IMR-90 (cell line): ENCODE results near the gene FHAD1. TPM values are rescaled to one million over a fixed set of nuclear protein-coding genes. Genes with fewer than 3 reads are reported as not detected.

Experiments
- ATAC-seq: fragments of 200-7000 bp; cut with Tn5 transposase; 2 replicates; pipeline ENCODE4 v1.9.1; 2020; ENCODE audit warnings: low read depth, mild to moderate bottlenecking, moderate library complexity
- BruUV-seq: library from RNA; stranded (reverse); fragments of 400-500 nt; replicated peaks from 2 replicates; lab custom pipeline; 2021; lab: Mats Ljungman, UMichigan
- CTCF ChIA-PET: fragments of 300-600 bp; formaldehyde crosslinking; extraction: SDS; loops from one replicate; lab custom pipeline; 2021; ENCODE audit warnings: antibody characterized with exemption; lab: Yijun Ruan, JAX
- POLR2A ChIA-PET: fragments of 300-600 bp; sonication (Branson Sonifier 250); formaldehyde crosslinking; loops from one replicate; lab custom pipeline; 2022; ENCODE audit warnings: antibody characterized with exemption; ENCODE audit not compliant: unreplicated experiment; lab: Charles Lee
- DNase-seq: peaks from one replicate; pipeline ENCODE4 v3.0.0; 2013
- H2AFZ ChIP-seq: replicated peaks from 2 replicates; pipeline ENCODE3; 2013; ENCODE audit warnings: low read length, mild to moderate bottlenecking; ENCODE audit not compliant: poor library complexity
- H2AK5ac ChIP-seq: 2 replicates; pipeline ENCODE4 v1.6.1; 2013; ENCODE audit warnings: low read depth, low read length, inconsistent platforms
- H2AK9ac ChIP-seq: replicated peaks from 2 replicates; pipeline ENCODE3; 2013; ENCODE audit warnings: mild to moderate bottlenecking, low read depth, low read length, moderate library complexity; ENCODE audit not compliant: poor library complexity
- H2BK120ac ChIP-seq: 2 replicates; pipeline ENCODE4 v1.6.1; 2013; ENCODE audit warnings: low read depth, low read length, inconsistent platforms
- H2BK15ac ChIP-seq: 3 replicates; pipeline ENCODE4 v1.6.1; 2013; ENCODE audit warnings: low read depth, low read length, inconsistent platforms
- H2BK20ac ChIP-seq: 2 replicates; pipeline ENCODE4 v1.6.1; 2013; ENCODE audit warnings: low read depth, mild to moderate bottlenecking, inconsistent platforms, low read length, moderate library complexity
- H2BK5ac ChIP-seq: 2 replicates; pipeline ENCODE4 v1.6.1; 2013; ENCODE audit warnings: mild to moderate bottlenecking, low read depth, low read length, inconsistent platforms; ENCODE audit not compliant: poor library complexity, severe bottlenecking
- H3K14ac ChIP-seq: replicated peaks from 2 replicates; pipeline ENCODE4 v1.6.1; 2013; ENCODE audit warnings: low read depth, low read length, inconsistent platforms
- H3K18ac ChIP-seq: 2 replicates; pipeline ENCODE4 v1.6.1; 2013; ENCODE audit warnings: low read depth, low read length, control low read depth
- H3K23ac ChIP-seq: 2 replicates; pipeline ENCODE4 v1.6.1; 2013; ENCODE audit warnings: low read depth, low read length, inconsistent platforms
- H3K27ac ChIP-seq: 2 replicates; pipeline ENCODE4 v1.5.1; 2013; ENCODE audit warnings: mild to moderate bottlenecking, control low read depth, low read length; ENCODE audit not compliant: insufficient read depth
- H3K27me3 ChIP-seq: 2 replicates; pipeline ENCODE4 v1.6.1; 2013; ENCODE audit warnings: low read length; ENCODE audit not compliant: control insufficient read depth, insufficient read depth
- H3K36me3 ChIP-seq: 2 replicates; pipeline ENCODE4 v1.6.1; 2013; ENCODE audit warnings: low read length, mixed read lengths; ENCODE audit not compliant: control insufficient read depth, insufficient read depth
- H3K4ac ChIP-seq: 2 replicates; pipeline ENCODE4 v1.6.1; 2013; ENCODE audit warnings: low read depth, low read length, inconsistent platforms
- H3K4me1 ChIP-seq: 2 replicates; pipeline ENCODE4 v1.6.1; 2013; ENCODE audit warnings: low read length, mixed read lengths; ENCODE audit not compliant: control insufficient read depth, insufficient read depth
- H3K4me2 ChIP-seq: 2 replicates; pipeline ENCODE4 v1.6.1; 2013; ENCODE audit warnings: low read depth, mild to moderate bottlenecking, control low read depth, low read length, moderate library complexity
- H3K4me3 ChIP-seq: 2 replicates; pipeline ENCODE4 v1.5.1; 2013; ENCODE audit warnings: low read depth, mild to moderate bottlenecking, control low read depth, low read length, moderate library complexity; ENCODE audit not compliant: insufficient read depth
- H3K56ac ChIP-seq: 2 replicates; pipeline ENCODE4 v1.6.1; 2013; ENCODE audit warnings: low read length, inconsistent platforms; ENCODE audit not compliant: insufficient read depth; ENCODE audit errors: extremely low read depth
- H3K79me1 ChIP-seq, 2 experiments: 2 replicates each; pipeline ENCODE4 v1.6.1; 2013; ENCODE audit warnings: low read length in 2 of 2, inconsistent platforms in 1 of 2, low read depth in 1 of 2
- H3K9ac ChIP-seq: 2 replicates; pipeline ENCODE4 v1.6.1; 2013; ENCODE audit warnings: low read depth, low read length, control low read depth
- H3K9me1 ChIP-seq: 2 replicates; pipeline ENCODE4 v1.6.1; 2013; ENCODE audit warnings: low read length, inconsistent platforms; ENCODE audit not compliant: insufficient read depth
- H3K9me3 ChIP-seq: 2 replicates; pipeline ENCODE4 v1.6.1; 2013; ENCODE audit warnings: low read length; ENCODE audit not compliant: control insufficient read depth, insufficient read depth
- H4K20me1 ChIP-seq: 2 replicates; pipeline ENCODE4 v1.6.1; 2013; ENCODE audit warnings: low read length, inconsistent platforms; ENCODE audit not compliant: insufficient read depth
- H4K5ac ChIP-seq: 2 replicates; pipeline ENCODE4 v1.6.1; 2013; ENCODE audit warnings: mild to moderate bottlenecking, low read depth, low read length, control low read depth
- H4K8ac ChIP-seq, 2 experiments: 2 replicates each; pipeline ENCODE4 v1.6.1; 2013; ENCODE audit warnings: low read depth in 2 of 2, low read length in 2 of 2, control low read depth in 1 of 2, inconsistent platforms in 1 of 2
- H4K91ac ChIP-seq: 2 replicates; pipeline ENCODE4 v1.6.1; 2013; ENCODE audit warnings: low read depth, low read length, inconsistent platforms; ENCODE audit not compliant: insufficient read depth
- BHLHE40 ChIP-seq: fragments of 150-350 bp; IDR thresholded peaks from 2 replicates; pipeline ENCODE4 v1.6.1; 2016; ENCODE audit warnings: mild to moderate bottlenecking, low read depth, low read length
- CEBPB ChIP-seq: IDR thresholded peaks from 2 replicates; pipeline ENCODE4 v1.6.1; 2012; ENCODE audit warnings: low read depth, low read length, improper control_type of control experiment
- CHD1 ChIP-seq: IDR thresholded peaks from 2 replicates; pipeline ENCODE4 v1.6.1; 2012; ENCODE audit warnings: low read depth, low read length, improper control_type of control experiment
- CTCF ChIP-seq: conservative IDR thresholded peaks from 2 replicates; pipeline ENCODE4 v1.5.1; 2012; ENCODE audit warnings: mild to moderate bottlenecking, low read depth, low read length, improper control_type of control experiment
- ELK1 ChIP-seq: fragments of 150-350 bp; IDR thresholded peaks from 2 replicates; pipeline ENCODE4 v1.6.1; 2016; ENCODE audit warnings: low read depth, mild to moderate bottlenecking, low read length, moderate library complexity, borderline replicate concordance
- FOS ChIP-seq: fragments of 150-350 bp; IDR thresholded peaks from 2 replicates; pipeline ENCODE4 v1.6.1; 2016; ENCODE audit warnings: low read depth, low read length
- MAFK ChIP-seq: IDR thresholded peaks from 2 replicates; pipeline ENCODE4 v1.6.1; 2012; ENCODE audit warnings: low read depth, low read length, improper control_type of control experiment
- MXI1 ChIP-seq: IDR thresholded peaks from 2 replicates; pipeline ENCODE4 v1.6.1; 2012; ENCODE audit warnings: low read depth, mild to moderate bottlenecking, low read length, moderate library complexity, borderline replicate concordance
- NFE2L2 ChIP-seq: fragments of 150-350 bp; IDR thresholded peaks from 2 replicates; pipeline ENCODE4 v1.6.1; 2016; ENCODE audit warnings: low read depth, mild to moderate bottlenecking, low read length
- RAD21 ChIP-seq: IDR thresholded peaks from 2 replicates; pipeline ENCODE4 v1.6.1; 2012; ENCODE audit warnings: low read length, improper control_type of control experiment
- RCOR1 ChIP-seq: IDR thresholded peaks from 2 replicates; pipeline ENCODE4 v1.6.1; 2012; ENCODE audit warnings: mild to moderate bottlenecking, low read length, improper control_type of control experiment; ENCODE audit not compliant: insufficient replicate concordance
- RFX5 ChIP-seq: IDR thresholded peaks from 2 replicates; pipeline ENCODE4 v1.8.0; 2012; ENCODE audit warnings: low read depth, mild to moderate bottlenecking, low read length, moderate library complexity
- SMC3 ChIP-seq: fragments of 150-350 bp; IDR thresholded peaks from 2 replicates; pipeline ENCODE4 v1.6.1; 2016; ENCODE audit warnings: low read depth, mild to moderate bottlenecking, antibody characterized with exemption, low read length, moderate library complexity
- USF2 ChIP-seq: fragments of 150-350 bp; IDR thresholded peaks from 2 replicates; pipeline ENCODE4 v1.6.1; 2017; ENCODE audit warnings: mild to moderate bottlenecking, antibody characterized with exemption, low read length, low read depth
- WGBS, 2 experiments: methylation state at CpG; one replicate each; pipeline versions ENCODE4 v1.1.5 to v1.1.7; 2013; ENCODE audit warnings: missing lambda C conversion rate in 2 of 2; ENCODE audit not compliant: insufficient read length in 1 of 2; ENCODE audit errors: extremely low coverage in 2 of 2; 5-methylcytosine and 5-hydroxymethylcytosine counted together
- dilution Hi-C: fragments of 300-500 bp; cut with HindIII; formaldehyde crosslinking; loops from one replicate; pipeline ENCODE4 v1.14.3; 2018; ENCODE audit warnings: low sequenced_read_pairs; ENCODE audit not compliant: unreplicated experiment
- in situ Hi-C: fragments of 300-500 bp; cut with MboI; formaldehyde crosslinking; loops from 3 replicates; pipeline ENCODE4 v1.14.3; 2019; ENCODE audit warnings: low sequenced_read_pairs, inconsistent platforms, mixed read lengths
- intact Hi-C: fragments of 100-400 bp; cut with micrococcal nuclease; formaldehyde crosslinking; loops from 2 replicates; pipeline ENCODE4 v1.10.0; 2022
- polyA plus RNA-seq, 3 experiments: library from polyadenylated mRNA; depleted of rRNA; stranded (reverse); fragments of >200 nt; gene quantifications; 2 replicates each; pipeline ENCODE4 v1.2.3, GENCODE V29; 2012; ENCODE audit warnings: low replicate concordance in 1 of 3
- total RNA-seq: library from RNA; depleted of rRNA; stranded (reverse); fragments of >200 nt; gene quantifications from 2 replicates; pipeline ENCODE4 v1.2.3, GENCODE V29; 2012

The FHAD1 gene
- total and polyA plus RNA-seq, 2 of the 4 experiments (the other 2 are of a cell fraction), result not detected

GRCh38 chr1:15446212-15446611, 199.2 kb downstream of the FHAD1 start:
- no peak overlapping the region for H2BK120ac ChIP-seq
- ATAC-seq (no peak), DNase-seq (no peak)
- H2AK9ac ChIP-seq, result no peak overlapping the region
- H4K20me1 ChIP-seq, result no peaks in the 10 kb centered on the region
- H3K56ac ChIP-seq, result no peak overlapping the region
- dilution Hi-C loops (no loop called here), in situ Hi-C loops (no loop called here), intact Hi-C loops (no loop called here)
- H3K36me3 ChIP-seq, result no peaks in the 10 kb centered on the region
- no peak overlapping the region for H2BK20ac ChIP-seq
- H3K4me2 ChIP-seq, result no peak overlapping the region
- no peak overlapping the region for H3K4me3 ChIP-seq
- TF ChIP-seq FOS (no peak), USF2 (no peak), MAFK (no peak), CEBPB (no peak), ELK1 (no peak), RAD21 (no peak), MXI1 (no peak), CTCF (no peak), RCOR1 (no peak), CHD1 (no peak), SMC3 (no peak), NFE2L2 (no peak), BHLHE40 (no peak), RFX5 (no peak)
- ChIA-PET CTCF (no interaction called here), POLR2A (no interaction called here)
- H3K27me3 ChIP-seq, result peaks cover 33% of the 10 kb centered on the region; the same call in 1 of the 2 replicates
- peak overlapping the region; percentile 41 for H2AFZ ChIP-seq
- no peak overlapping the region for H3K23ac ChIP-seq
- no peak overlapping the region for H2BK5ac ChIP-seq
- H2BK15ac ChIP-seq, result no peak overlapping the region
- no peak overlapping the region for H4K5ac ChIP-seq
- no TSS peak for BruUV-seq
- no peak overlapping the region for H3K18ac ChIP-seq
- no peak overlapping the region for H3K27ac ChIP-seq
- no peak overlapping the region for H2AK5ac ChIP-seq
- H3K4me1 ChIP-seq, result no peaks in the 10 kb centered on the region
- H3K9ac ChIP-seq, result no peak overlapping the region
- no peak overlapping the region for H3K14ac ChIP-seq
- no peaks in the 10 kb centered on the region for H3K9me1 ChIP-seq
- no peak overlapping the region for H3K4ac ChIP-seq
- no peaks in the 10 kb centered on the region for H3K79me1 ChIP-seq
- H4K8ac ChIP-seq, result no peak overlapping the region
- H3K9me3 ChIP-seq, result peaks cover 4% of the 10 kb centered on the region
- no peak overlapping the region for H4K91ac ChIP-seq
- 100% methylated on average over 1 of the region's 4 CpGs; no CpG with 5 or more reads in 1 of the 2 experiments for WGBS, 2 experiments
